ENCODE data around the gene MGAT4B.

DNA sequence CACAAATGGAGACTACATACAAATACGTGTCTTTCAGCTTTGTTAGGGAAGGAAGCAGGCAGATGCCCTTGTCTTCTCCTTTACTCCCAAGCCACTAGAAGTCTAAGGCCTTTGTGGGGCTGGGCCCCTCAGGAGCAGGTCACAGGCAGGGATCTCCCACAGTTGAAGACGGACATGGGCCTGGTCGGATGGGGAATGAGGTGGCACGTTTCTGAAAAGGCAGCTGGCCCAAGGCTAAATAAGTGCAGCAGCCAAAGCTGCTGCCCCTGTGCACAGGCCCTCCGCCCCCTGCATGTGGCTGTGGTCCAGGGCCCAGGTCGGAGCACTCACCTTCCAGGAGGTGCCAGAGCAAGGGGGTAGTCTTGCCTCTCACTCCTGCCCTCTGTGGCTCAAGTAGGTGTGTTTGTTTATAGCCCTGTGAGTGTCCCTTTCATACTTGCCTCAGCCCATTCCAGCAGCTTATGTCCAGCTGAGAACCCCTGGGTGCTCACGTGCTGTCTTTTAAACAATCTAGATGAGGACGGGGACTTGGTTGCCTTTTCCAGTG lies 15.9 kb upstream of the MGAT4B start:
- no peak for TF ChIP-seq POLR2A (IDR thresholded peaks at IDR 0.05)
- TF ChIP-seq, protein P1, sequence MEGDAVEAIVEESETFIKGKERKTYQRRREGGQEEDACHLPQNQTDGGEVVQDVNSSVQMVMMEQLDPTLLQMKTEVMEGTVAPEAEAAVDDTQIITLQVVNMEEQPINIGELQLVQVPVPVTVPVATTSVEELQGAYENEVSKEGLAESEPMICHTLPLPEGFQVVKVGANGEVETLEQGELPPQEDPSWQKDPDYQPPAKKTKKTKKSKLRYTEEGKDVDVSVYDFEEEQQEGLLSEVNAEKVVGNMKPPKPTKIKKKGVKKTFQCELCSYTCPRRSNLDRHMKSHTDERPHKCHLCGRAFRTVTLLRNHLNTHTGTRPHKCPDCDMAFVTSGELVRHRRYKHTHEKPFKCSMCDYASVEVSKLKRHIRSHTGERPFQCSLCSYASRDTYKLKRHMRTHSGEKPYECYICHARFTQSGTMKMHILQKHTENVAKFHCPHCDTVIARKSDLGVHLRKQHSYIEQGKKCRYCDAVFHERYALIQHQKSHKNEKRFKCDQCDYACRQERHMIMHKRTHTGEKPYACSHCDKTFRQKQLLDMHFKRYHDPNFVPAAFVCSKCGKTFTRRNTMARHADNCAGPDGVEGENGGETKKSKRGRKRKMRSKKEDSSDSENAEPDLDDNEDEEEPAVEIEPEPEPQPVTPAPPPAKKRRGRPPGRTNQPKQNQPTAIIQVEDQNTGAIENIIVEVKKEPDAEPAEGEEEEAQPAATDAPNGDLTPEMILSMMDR (IDR thresholded peaks at IDR 0.05): no peak

Data from transverse colon (tissue), 3 donors.